Measurements from ENCODE around the gene PKNOX2. TPM values are rescaled to one million over a fixed set of nuclear protein-coding genes. Genes with fewer than 3 reads are reported as not detected.

Gene PKNOX2
- total and polyA plus RNA-seq, 9 of the 15 experiments (the other 6 are each of a cell fraction or from before 2014, with no cell fraction given), result not detected

- DNase-seq (ENCODE audit: extremely low read depth in 1 of 4, low spot score in 3 of 4) (no peak), FAIRE-seq (no peak), ATAC-seq (no peak)
- CTCF ChIA-PET (ENCODE audit: low intra/inter-chr PET ratio), result no interaction called here
- Histone ChIP-seq H3K9me1 (ENCODE audit: control insufficient read depth, insufficient read depth, low read length) (no peaks in the 10 kb centered on the region), H4K20me1 (replicated peaks; ENCODE audit: control insufficient read depth, insufficient read depth, low read length) (no peaks in the 10 kb centered on the region), H3K79me2 (ENCODE audit: control insufficient read depth, insufficient read depth, low read length) (no peaks in the 10 kb centered on the region), H3K4me2 (ENCODE audit: insufficient read depth, low read length) (no peak overlapping the region), H2AFZ (ENCODE audit: low read depth, low read length) (no peak overlapping the region), H3K36me3 (ENCODE audit: control insufficient read depth, insufficient read depth, low read length) (no peaks in the 10 kb centered on the region), H3K9ac (ENCODE audit: insufficient read depth in 1 of 2, low read depth in 2 of 2, low read length in 2 of 2) (no peak overlapping the region), H3K27ac (ENCODE audit: extremely low read depth, low read depth, low read length) (no peak overlapping the region), H3K27me3 (ENCODE audit: control insufficient read depth in 2 of 2, insufficient read depth in 2 of 2, low read length in 2 of 2) (peaks cover 22 to 38% of the 10 kb centered on the region in 2 experiments), H3K4me3 (no peak overlapping the region), H3K4me1 (replicated peaks in 1 of 2; ENCODE audit: control insufficient read depth in 2 of 2, insufficient read depth in 2 of 2, low read length in 2 of 2) (peaks cover 0 to under 1% of the 10 kb centered on the region in 2 experiments; a peak in 1 of 5 replicates), H3K9me3 (replicated peaks; ENCODE audit: control insufficient read depth, insufficient read depth, low read depth, low read length) (no peaks in the 10 kb centered on the region)
- intact Hi-C loops (cut with micrococcal nuclease) (no loop called here), in situ Hi-C loops (cut with MboI) (no loop called here)
- WGBS (ENCODE audit: insufficient coverage, low coverage, missing lambda C conversion rate), result 3% methylated on average over 6 of the region's 6 CpGs
- POLR2A ChIA-PET, result no interaction called here
- TF ChIP-seq WHSC1 (IDR thresholded peaks at IDR 0.05; ENCODE audit: low read length) (no peak), XRCC4 (IDR thresholded peaks at IDR 0.05; ENCODE audit: extremely low read depth, insufficient read depth, insufficient read length) (no peak), KLF1 (tag; IDR thresholded peaks at IDR 0.05) (no peak), ZNF133 (CRISPR knock-in tag; IDR thresholded peaks at IDR 0.05) (no peak), SMARCC2 (IDR thresholded peaks at IDR 0.05; ENCODE audit: low read depth) (no peak), COPS2 (conservative IDR thresholded peaks at IDR 0.05) (no peak), CHD4 (IDR thresholded peaks at IDR 0.05; ENCODE audit: insufficient read depth, insufficient replicate concordance, low read depth, low read length, poor library complexity, severe bottlenecking) (no peak), DPF2 (IDR thresholded peaks at IDR 0.05) (no peak), MECOM (CRISPR knock-in tag; IDR thresholded peaks at IDR 0.05) (no peak), ZNF707 (CRISPR knock-in tag; conservative IDR thresholded peaks at IDR 0.05) (no peak), TCF7L2 (IDR thresholded peaks at IDR 0.05; ENCODE audit: low read depth, low read length) (no peak), MAZ (CRISPR knock-in tag; conservative IDR thresholded peaks at IDR 0.05 in 1 of 2, IDR thresholded peaks at IDR 0.05 in 1 of 2) (no peak)
- TF ChIP-seq, protein P1, sequence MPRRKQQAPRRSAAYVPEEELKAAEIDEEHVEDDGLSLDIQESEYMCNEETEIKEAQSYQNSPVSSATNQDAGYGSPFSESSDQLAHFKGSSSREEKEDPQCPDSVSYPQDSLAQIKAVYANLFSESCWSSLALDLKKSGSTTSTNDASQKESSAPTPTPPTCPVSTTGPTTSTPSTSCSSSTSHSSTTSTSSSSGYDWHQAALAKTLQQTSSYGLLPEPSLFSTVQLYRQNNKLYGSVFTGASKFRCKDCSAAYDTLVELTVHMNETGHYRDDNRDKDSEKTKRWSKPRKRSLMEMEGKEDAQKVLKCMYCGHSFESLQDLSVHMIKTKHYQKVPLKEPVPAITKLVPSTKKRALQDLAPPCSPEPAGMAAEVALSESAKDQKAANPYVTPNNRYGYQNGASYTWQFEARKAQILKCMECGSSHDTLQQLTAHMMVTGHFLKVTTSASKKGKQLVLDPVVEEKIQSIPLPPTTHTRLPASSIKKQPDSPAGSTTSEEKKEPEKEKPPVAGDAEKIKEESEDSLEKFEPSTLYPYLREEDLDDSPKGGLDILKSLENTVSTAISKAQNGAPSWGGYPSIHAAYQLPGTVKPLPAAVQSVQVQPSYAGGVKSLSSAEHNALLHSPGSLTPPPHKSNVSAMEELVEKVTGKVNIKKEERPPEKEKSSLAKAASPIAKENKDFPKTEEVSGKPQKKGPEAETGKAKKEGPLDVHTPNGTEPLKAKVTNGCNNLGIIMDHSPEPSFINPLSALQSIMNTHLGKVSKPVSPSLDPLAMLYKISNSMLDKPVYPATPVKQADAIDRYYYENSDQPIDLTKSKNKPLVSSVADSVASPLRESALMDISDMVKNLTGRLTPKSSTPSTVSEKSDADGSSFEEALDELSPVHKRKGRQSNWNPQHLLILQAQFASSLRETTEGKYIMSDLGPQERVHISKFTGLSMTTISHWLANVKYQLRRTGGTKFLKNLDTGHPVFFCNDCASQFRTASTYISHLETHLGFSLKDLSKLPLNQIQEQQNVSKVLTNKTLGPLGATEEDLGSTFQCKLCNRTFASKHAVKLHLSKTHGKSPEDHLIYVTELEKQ (CRISPR knock-in tag; IDR thresholded peaks at IDR 0.05), result no peak
- TF ChIP-seq, protein P2, sequence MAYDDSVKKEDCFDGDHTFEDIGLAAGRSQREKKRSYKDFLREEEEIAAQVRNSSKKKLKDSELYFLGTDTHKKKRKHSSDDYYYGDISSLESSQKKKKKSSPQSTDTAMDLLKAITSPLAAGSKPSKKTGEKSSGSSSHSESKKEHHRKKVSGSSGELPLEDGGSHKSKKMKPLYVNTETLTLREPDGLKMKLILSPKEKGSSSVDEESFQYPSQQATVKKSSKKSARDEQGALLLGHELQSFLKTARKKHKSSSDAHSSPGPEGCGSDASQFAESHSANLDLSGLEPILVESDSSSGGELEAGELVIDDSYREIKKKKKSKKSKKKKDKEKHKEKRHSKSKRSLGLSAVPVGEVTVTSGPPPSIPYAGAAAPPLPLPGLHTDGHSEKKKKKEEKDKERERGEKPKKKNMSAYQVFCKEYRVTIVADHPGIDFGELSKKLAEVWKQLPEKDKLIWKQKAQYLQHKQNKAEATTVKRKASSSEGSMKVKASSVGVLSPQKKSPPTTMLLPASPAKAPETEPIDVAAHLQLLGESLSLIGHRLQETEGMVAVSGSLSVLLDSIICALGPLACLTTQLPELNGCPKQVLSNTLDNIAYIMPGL (CRISPR knock-in tag; IDR thresholded peaks at IDR 0.05), result no peak
- no TSS peak for BruUV-seq (replicated peaks)
Observed at GRCh38 chr11:125147280-125147679, 17.3 kb upstream of the PKNOX2 start.
